Chondrocyte (in vitro differentiated cells): ENCODE measurements around the gene CYREN. TPM values are rescaled to one million over a fixed set of nuclear protein-coding genes. Genes with fewer than 3 reads are reported as not detected.

Experiments
- DNase-seq: peaks from one replicate; pipeline ENCODE4 v3.0.0; 2021; ENCODE audit warnings: mixed read lengths, low spot score
- H3K27ac Mint-ChIP-seq: one replicate; pipeline ENCODE4 v1.8.0; 2021; ENCODE audit warnings: mild to moderate bottlenecking, moderate library complexity, mixed read lengths; ENCODE audit not compliant: unreplicated experiment
- H3K27me3 Mint-ChIP-seq: 2 replicates; pipeline ENCODE4 v1.8.0; 2021; ENCODE audit warnings: low read depth, mixed read lengths
- H3K36me3 Mint-ChIP-seq: 2 replicates; pipeline ENCODE4 v1.8.0; 2021; ENCODE audit warnings: low read depth, mixed read lengths
- H3K4me1 Mint-ChIP-seq: 2 replicates; pipeline ENCODE4 v1.8.0; 2021; ENCODE audit warnings: low read depth, mild to moderate bottlenecking, mixed read lengths
- H3K4me3 Mint-ChIP-seq: one replicate; pipeline ENCODE4 v1.8.0; 2021; ENCODE audit warnings: mild to moderate bottlenecking, moderate library complexity, mixed read lengths; ENCODE audit not compliant: unreplicated experiment
- H3K9me3 Mint-ChIP-seq: 2 replicates; pipeline ENCODE4 v1.8.0; 2021; ENCODE audit warnings: low read depth, mixed read lengths
- CTCF ChIP-seq: fragments of 200-600 bp; sonication (generic); IDR thresholded peaks from 2 replicates; pipeline ENCODE4 v1.5.0; 2021; ENCODE audit warnings: antibody characterized with exemption, mild to moderate bottlenecking, moderate library complexity
- total RNA-seq: library from RNA; stranded (reverse); gene quantifications from 3 replicates; pipeline ENCODE4 v1.2.1, GENCODE V29; 2021

The CYREN gene
- total RNA-seq, 1 donor from 2014 or later = 30.2 TPM

- H3K9me3 Mint-ChIP-seq = no peaks in the 10 kb centered on the region
Observed at GRCh38 chr7:135189961-135190360, 19.5 kb upstream of the CYREN start.

GRCh38 chr7:135189221-135189662 lies 18.7 kb upstream of the CYREN start:
- no peak overlapping the region for H3K27ac Mint-ChIP-seq
- H3K4me1 Mint-ChIP-seq = peaks cover 15% of the 10 kb centered on the region
- no peak for TF ChIP-seq CTCF
- peaks cover 51% of the 10 kb centered on the region for H3K36me3 Mint-ChIP-seq
- H3K27me3 Mint-ChIP-seq = no peaks in the 10 kb centered on the region
- H3K9me3 Mint-ChIP-seq = no peaks in the 10 kb centered on the region
- no peak for DNase-seq
- no peak overlapping the region for H3K4me3 Mint-ChIP-seq

More at GRCh38 chr7:135189961-135190360, 19.5 kb upstream of the CYREN start:
- H3K4me3 Mint-ChIP-seq = no peak overlapping the region
- peaks cover 22% of the 10 kb centered on the region for H3K4me1 Mint-ChIP-seq
- no peak overlapping the region for H3K27ac Mint-ChIP-seq
- H3K36me3 Mint-ChIP-seq = peaks cover 48% of the 10 kb centered on the region
- no peak for TF ChIP-seq CTCF
- no peaks in the 10 kb centered on the region for H3K27me3 Mint-ChIP-seq
- DNase-seq = no peak

GRCh38 chr7:135188298-135188984 lies 17.9 kb upstream of the CYREN start:
- DNase-seq = no peak
- no peaks in the 10 kb centered on the region for H3K27me3 Mint-ChIP-seq
- no peak overlapping the region for H3K4me3 Mint-ChIP-seq
- H3K36me3 Mint-ChIP-seq = peaks cover 53% of the 10 kb centered on the region
- peaks cover 7% of the 10 kb centered on the region for H3K4me1 Mint-ChIP-seq
- no peak for TF ChIP-seq CTCF
- peaks cover 5% of the 10 kb centered on the region for H3K9me3 Mint-ChIP-seq
- no peak overlapping the region for H3K27ac Mint-ChIP-seq

GRCh38 chr7:135186841-135187253 lies 16.3 kb upstream of the CYREN start:
- H3K4me1 Mint-ChIP-seq = no peaks in the 10 kb centered on the region
- H3K27me3 Mint-ChIP-seq = no peaks in the 10 kb centered on the region
- H3K9me3 Mint-ChIP-seq = peaks cover 15% of the 10 kb centered on the region
- H3K36me3 Mint-ChIP-seq = peaks cover 59% of the 10 kb centered on the region
- DNase-seq = no peak
- no peak overlapping the region for H3K27ac Mint-ChIP-seq
- TF ChIP-seq CTCF = no peak
- H3K4me3 Mint-ChIP-seq = no peak overlapping the region

- Mint-ChIP-seq H3K27ac (no peak overlapping the region), H3K9me3 (peaks cover 21% of the 10 kb centered on the region), H3K4me3 (no peak overlapping the region), H3K4me1 (no peaks in the 10 kb centered on the region), H3K27me3 (no peaks in the 10 kb centered on the region), H3K36me3 (peaks cover 60% of the 10 kb centered on the region)
- TF ChIP-seq CTCF = no peak
- DNase-seq = no peak
Observed at GRCh38 chr7:135186261-135186540, 15.7 kb upstream of the CYREN start.
